Measurements from ENCODE around the gene DNAH17.

GRCh38 chr17:78434455-78435329 lies 142.5 kb downstream of the DNAH17 start:
- TF ChIP-seq, protein P1, sequence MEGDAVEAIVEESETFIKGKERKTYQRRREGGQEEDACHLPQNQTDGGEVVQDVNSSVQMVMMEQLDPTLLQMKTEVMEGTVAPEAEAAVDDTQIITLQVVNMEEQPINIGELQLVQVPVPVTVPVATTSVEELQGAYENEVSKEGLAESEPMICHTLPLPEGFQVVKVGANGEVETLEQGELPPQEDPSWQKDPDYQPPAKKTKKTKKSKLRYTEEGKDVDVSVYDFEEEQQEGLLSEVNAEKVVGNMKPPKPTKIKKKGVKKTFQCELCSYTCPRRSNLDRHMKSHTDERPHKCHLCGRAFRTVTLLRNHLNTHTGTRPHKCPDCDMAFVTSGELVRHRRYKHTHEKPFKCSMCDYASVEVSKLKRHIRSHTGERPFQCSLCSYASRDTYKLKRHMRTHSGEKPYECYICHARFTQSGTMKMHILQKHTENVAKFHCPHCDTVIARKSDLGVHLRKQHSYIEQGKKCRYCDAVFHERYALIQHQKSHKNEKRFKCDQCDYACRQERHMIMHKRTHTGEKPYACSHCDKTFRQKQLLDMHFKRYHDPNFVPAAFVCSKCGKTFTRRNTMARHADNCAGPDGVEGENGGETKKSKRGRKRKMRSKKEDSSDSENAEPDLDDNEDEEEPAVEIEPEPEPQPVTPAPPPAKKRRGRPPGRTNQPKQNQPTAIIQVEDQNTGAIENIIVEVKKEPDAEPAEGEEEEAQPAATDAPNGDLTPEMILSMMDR (IDR thresholded peaks at IDR 0.05) = no peak
- TF ChIP-seq, protein P2, sequence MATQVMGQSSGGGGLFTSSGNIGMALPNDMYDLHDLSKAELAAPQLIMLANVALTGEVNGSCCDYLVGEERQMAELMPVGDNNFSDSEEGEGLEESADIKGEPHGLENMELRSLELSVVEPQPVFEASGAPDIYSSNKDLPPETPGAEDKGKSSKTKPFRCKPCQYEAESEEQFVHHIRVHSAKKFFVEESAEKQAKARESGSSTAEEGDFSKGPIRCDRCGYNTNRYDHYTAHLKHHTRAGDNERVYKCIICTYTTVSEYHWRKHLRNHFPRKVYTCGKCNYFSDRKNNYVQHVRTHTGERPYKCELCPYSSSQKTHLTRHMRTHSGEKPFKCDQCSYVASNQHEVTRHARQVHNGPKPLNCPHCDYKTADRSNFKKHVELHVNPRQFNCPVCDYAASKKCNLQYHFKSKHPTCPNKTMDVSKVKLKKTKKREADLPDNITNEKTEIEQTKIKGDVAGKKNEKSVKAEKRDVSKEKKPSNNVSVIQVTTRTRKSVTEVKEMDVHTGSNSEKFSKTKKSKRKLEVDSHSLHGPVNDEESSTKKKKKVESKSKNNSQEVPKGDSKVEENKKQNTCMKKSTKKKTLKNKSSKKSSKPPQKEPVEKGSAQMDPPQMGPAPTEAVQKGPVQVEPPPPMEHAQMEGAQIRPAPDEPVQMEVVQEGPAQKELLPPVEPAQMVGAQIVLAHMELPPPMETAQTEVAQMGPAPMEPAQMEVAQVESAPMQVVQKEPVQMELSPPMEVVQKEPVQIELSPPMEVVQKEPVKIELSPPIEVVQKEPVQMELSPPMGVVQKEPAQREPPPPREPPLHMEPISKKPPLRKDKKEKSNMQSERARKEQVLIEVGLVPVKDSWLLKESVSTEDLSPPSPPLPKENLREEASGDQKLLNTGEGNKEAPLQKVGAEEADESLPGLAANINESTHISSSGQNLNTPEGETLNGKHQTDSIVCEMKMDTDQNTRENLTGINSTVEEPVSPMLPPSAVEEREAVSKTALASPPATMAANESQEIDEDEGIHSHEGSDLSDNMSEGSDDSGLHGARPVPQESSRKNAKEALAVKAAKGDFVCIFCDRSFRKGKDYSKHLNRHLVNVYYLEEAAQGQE (IDR thresholded peaks at IDR 0.05; ENCODE audit: insufficient read depth in 1 of 2, low read depth in 2 of 2, low read length in 1 of 2) = no peak
- TF ChIP-seq POLR2AphosphoS5 (IDR thresholded peaks at IDR 0.05; ENCODE audit: low read depth, low read length) = no peak
- TF ChIP-seq TCF7L2 (IDR thresholded peaks at IDR 0.05; ENCODE audit: low read depth, low read length) = no peak
